ENCODE measurements around the gene CGNL1.

The CGNL1 gene

DNA sequence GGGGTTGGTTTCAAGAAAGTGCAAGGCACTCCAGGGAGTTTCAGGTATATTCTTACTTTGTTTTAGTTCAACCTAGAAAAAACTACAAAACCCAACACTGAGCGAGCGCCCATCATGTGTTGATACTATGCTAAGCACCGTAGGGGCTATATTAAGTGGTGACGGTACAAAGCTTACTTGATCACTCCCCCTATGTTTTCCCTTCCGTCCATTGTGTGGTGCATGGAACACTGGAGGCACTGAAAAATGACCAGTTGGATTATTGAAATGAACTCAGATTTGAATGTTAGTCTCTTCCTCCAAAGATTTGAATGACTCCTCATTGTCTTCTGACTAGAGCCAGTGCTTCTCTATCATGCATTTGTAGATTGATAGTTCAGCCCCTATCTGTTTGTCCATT is 222.0 kb downstream of the CGNL1 start:
- DNase-seq (ENCODE audit: low read depth) = no peak

DNA sequence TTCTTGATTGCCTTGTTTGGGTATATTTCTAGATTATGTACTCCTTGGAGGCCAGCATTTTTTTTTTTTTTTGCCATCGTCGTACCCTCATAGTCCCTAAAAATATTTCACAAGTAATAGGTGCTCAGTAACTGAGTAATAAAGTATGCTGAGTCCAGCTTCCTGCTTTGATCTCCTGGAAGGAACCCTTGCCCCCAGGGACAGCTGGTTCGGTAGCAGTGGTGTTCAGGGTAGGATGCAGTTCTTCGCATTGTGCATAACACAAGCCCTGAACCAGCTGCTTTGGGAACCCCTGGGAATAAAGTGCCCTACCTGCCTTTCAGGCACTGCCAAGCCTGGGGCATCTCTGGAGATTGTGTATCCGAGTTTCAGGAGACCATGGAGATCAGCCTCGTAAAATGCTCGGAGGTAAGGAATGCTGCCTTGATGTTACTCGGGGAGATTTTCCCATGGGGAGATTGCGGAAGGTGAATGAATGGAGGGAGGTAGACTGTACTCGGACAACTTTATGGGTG is 223.0 kb downstream of the CGNL1 start:
- no peak for DNase-seq (ENCODE audit: low read depth)

DNA sequence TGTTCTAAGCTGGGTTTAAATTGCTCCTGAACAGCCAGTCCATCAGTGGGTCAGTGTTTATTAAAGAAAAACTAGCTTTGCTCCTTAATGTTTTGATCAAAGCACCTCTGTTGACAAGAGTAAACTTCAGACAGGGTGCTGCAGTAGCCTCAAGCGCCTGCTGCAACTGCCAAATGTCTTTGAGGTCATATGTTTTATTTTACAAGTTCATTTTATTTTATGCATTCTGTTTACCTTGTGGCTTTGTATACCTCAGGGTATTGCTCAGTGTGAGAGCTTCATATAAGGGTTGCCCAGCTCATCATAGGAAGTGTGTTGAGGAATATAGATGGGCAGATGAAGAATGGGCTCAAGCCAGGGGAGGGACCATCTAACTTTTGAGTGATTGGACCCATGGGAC is 223.9 kb downstream of the CGNL1 start:
- DNase-seq (ENCODE audit: low read depth) = no peak

Measured in stimulated activated CD8-positive, alpha-beta memory T cell treated with anti-CD3 and anti-CD28 coated beads, Interleukin-15, amount 100 ng/mL, for 24 hours (primary cell).